ENCODE measurements around the gene CCDC137. TPM values are rescaled to one million over a fixed set of nuclear protein-coding genes. Genes with fewer than 3 reads are reported as not detected.

The CCDC137 gene
- polyA plus RNA-seq, 3 donors: 8.9 to 18.6 (median 11.3) TPM

GRCh38 chr17:81707725-81708646, 41.4 kb downstream of the CCDC137 start:
- 80 to 87% (median 85%) methylated on average over 25 of the region's 25 CpGs for WGBS, 3 donors
- H3K27ac ChIP-seq (ENCODE audit: low read depth, low read length): no peak overlapping the region

- no peak overlapping the region for H3K27ac ChIP-seq (ENCODE audit: low read depth, low read length)
- 79 to 90% (median 88%) methylated on average over 15 to 17 of the region's 17 CpGs for WGBS, 3 donors
Observed at GRCh38 chr17:81708739-81709185, 42.2 kb downstream of the CCDC137 start.

- 10 to 31% (median 10%) methylated on average over 29 of the region's 29 CpGs for WGBS, 3 donors
- no peak overlapping the region for H3K27ac ChIP-seq (ENCODE audit: low read depth, low read length)
Observed at GRCh38 chr17:81710514-81711308, 44.2 kb downstream of the CCDC137 start.

GRCh38 chr17:81711814-81712467, 45.4 kb downstream of the CCDC137 start, which contains the start of gene SLC25A10:
TSS of gene SLC25A10 (plus strand) at chr17:81712284. CDS start at chr17:81712427, 143 bp downstream.
- no peak within 1 kb of the TSS for H3K27ac ChIP-seq (ENCODE audit: low read depth, low read length)
- 0 to 1% (median 0%) methylated on average over 75 to 87 of the region's 89 CpGs for WGBS, 3 donors

- no peak overlapping the region for H3K27ac ChIP-seq (ENCODE audit: low read depth, low read length)
- 1 to 4% (median 3%) methylated on average over 37 to 41 of the region's 41 CpGs for WGBS, 3 donors
Observed at GRCh38 chr17:81712468-81713003, 46.0 kb downstream of the CCDC137 start.

- 14 to 49% (median 40%) methylated on average over 18 of the region's 18 CpGs for WGBS, 3 donors
- H3K27ac ChIP-seq (ENCODE audit: low read depth, low read length): no peak overlapping the region
Observed at GRCh38 chr17:81713004-81713555, 46.5 kb downstream of the CCDC137 start.

- H3K27ac ChIP-seq (ENCODE audit: low read depth, low read length): no peak overlapping the region
- 30 to 69% (median 60%) methylated on average over 35 to 36 of the region's 36 CpGs for WGBS, 3 donors
Observed at GRCh38 chr17:81713556-81714411, 47.2 kb downstream of the CCDC137 start.

GRCh38 chr17:81714412-81715106, 48.0 kb downstream of the CCDC137 start:
- H3K27ac ChIP-seq (ENCODE audit: low read depth, low read length): no peak overlapping the region
- 88 to 96% (median 94%) methylated on average over 39 of the region's 39 CpGs for WGBS, 3 donors

GRCh38 chr17:81715107-81715871, 48.8 kb downstream of the CCDC137 start:
- WGBS, 3 donors: 88 to 94% (median 90%) methylated on average over 32 of the region's 32 CpGs
- no peak overlapping the region for H3K27ac ChIP-seq (ENCODE audit: low read depth, low read length)

GRCh38 chr17:81715872-81716673, 49.5 kb downstream of the CCDC137 start:
- no peak overlapping the region for H3K27ac ChIP-seq (ENCODE audit: low read depth, low read length)
- WGBS, 3 donors: 92 to 95% (median 92%) methylated on average over 41 to 43 of the region's 43 CpGs

- no peak overlapping the region for H3K27ac ChIP-seq (ENCODE audit: low read depth, low read length)
- 94 to 96% (median 94%) methylated on average over 9 to 12 of the region's 12 CpGs for WGBS, 3 donors
Observed at GRCh38 chr17:81716674-81716996, 50.1 kb downstream of the CCDC137 start.

- WGBS, 3 donors: 95 to 96% (median 96%) methylated on average over 24 to 25 of the region's 25 CpGs
- H3K27ac ChIP-seq (ENCODE audit: low read depth, low read length): no peak overlapping the region
Observed at GRCh38 chr17:81717049-81717765, 50.7 kb downstream of the CCDC137 start.

GRCh38 chr17:81717766-81718089, 51.2 kb downstream of the CCDC137 start:
- 93 to 94% (median 94%) methylated on average over 9 of the region's 9 CpGs for WGBS, 3 donors
- no peak overlapping the region for H3K27ac ChIP-seq (ENCODE audit: low read depth, low read length)

- WGBS, 3 donors: 86 to 93% (median 89%) methylated on average over 31 to 32 of the region's 33 CpGs
Observed at GRCh38 chr17:81719410-81720266, 53.1 kb downstream of the CCDC137 start.

More at GRCh38 chr17:81719410-81720266, 53.1 kb downstream of the CCDC137 start:
- no peak overlapping the region for H3K27ac ChIP-seq (ENCODE audit: low read depth, low read length)

Data from adipose tissue (tissue), 3 donors.